ENCODE data around the gene LMAN1.

The LMAN1 gene

GRCh38 chr18:59324623-59324971, 34.5 kb downstream of the LMAN1 start:
- Histone ChIP-seq H3K4me1 (ENCODE audit: insufficient read depth, low read length, severe bottlenecking) (no peaks in the 10 kb centered on the region), H3K79me2 (ENCODE audit: insufficient read depth, low read length) (no peaks in the 10 kb centered on the region), H3F3A (ENCODE audit: insufficient read depth, low read length) (no peaks in the 10 kb centered on the region), H3K27me3 (ENCODE audit: insufficient read depth, low read length) (no peaks in the 10 kb centered on the region), H3K4me2 (ENCODE audit: low read length) (no peak overlapping the region), H3K36me3 (ENCODE audit: insufficient read depth, low read length) (peaks cover 34% of the 10 kb centered on the region), H3K9me2 (ENCODE audit: low read depth, low read length) (no peaks in the 10 kb centered on the region), H3K4me3 (ENCODE audit: low read depth, low read length, poor library complexity, severe bottlenecking) (no peak overlapping the region), H3K9ac (ENCODE audit: low read length) (no peak overlapping the region), H3K27ac (ENCODE audit: low read depth, low read length, poor library complexity, severe bottlenecking) (no peak overlapping the region), H3K9me3 (ENCODE audit: low read length) (no peaks in the 10 kb centered on the region), H2AFZ (ENCODE audit: low read length) (no peak overlapping the region), H4K20me1 (ENCODE audit: insufficient read depth, low read length) (no peaks in the 10 kb centered on the region)
- no peak for TF ChIP-seq CTCF (IDR thresholded peaks at IDR 0.05; ENCODE audit: low read length)
- TF ChIP-seq EZH2 (IDR thresholded peaks at IDR 0.05; ENCODE audit: borderline replicate concordance, low read length): no peak

GRCh38 chr18:59323931-59324622, 35.0 kb downstream of the LMAN1 start:
- Histone ChIP-seq H3K36me3 (ENCODE audit: insufficient read depth, low read length) (peaks cover 29% of the 10 kb centered on the region), H3K4me1 (ENCODE audit: insufficient read depth, low read length, severe bottlenecking) (no peaks in the 10 kb centered on the region), H3K4me3 (ENCODE audit: low read depth, low read length, poor library complexity, severe bottlenecking) (no peak overlapping the region), H3K9me3 (ENCODE audit: low read length) (no peaks in the 10 kb centered on the region), H3F3A (ENCODE audit: insufficient read depth, low read length) (no peaks in the 10 kb centered on the region), H4K20me1 (ENCODE audit: insufficient read depth, low read length) (no peaks in the 10 kb centered on the region), H2AFZ (ENCODE audit: low read length) (no peak overlapping the region), H3K27me3 (ENCODE audit: insufficient read depth, low read length) (no peaks in the 10 kb centered on the region), H3K9ac (ENCODE audit: low read length) (no peak overlapping the region), H3K4me2 (ENCODE audit: low read length) (no peak overlapping the region), H3K27ac (ENCODE audit: low read depth, low read length, poor library complexity, severe bottlenecking) (no peak overlapping the region), H3K79me2 (ENCODE audit: insufficient read depth, low read length) (no peaks in the 10 kb centered on the region), H3K9me2 (ENCODE audit: low read depth, low read length) (no peaks in the 10 kb centered on the region)
- no peak for TF ChIP-seq EZH2 (IDR thresholded peaks at IDR 0.05; ENCODE audit: borderline replicate concordance, low read length)
- no peak for TF ChIP-seq CTCF (IDR thresholded peaks at IDR 0.05; ENCODE audit: low read length)

GRCh38 chr18:59318460-59319050, 40.5 kb downstream of the LMAN1 start, which contains the start of gene CPLX4:
CPLX4 (minus strand) TSS chr18:59318649; CDS start chr18:59318462, 187 bp downstream.
- no peaks in the 10 kb centered on the region for H3K4me1 ChIP-seq (ENCODE audit: insufficient read depth, low read length, severe bottlenecking)
- no peak within 1 kb of the TSS for H3K9ac ChIP-seq (ENCODE audit: low read length)
- no peak for TF ChIP-seq EZH2 (IDR thresholded peaks at IDR 0.05; ENCODE audit: borderline replicate concordance, low read length)
- TF ChIP-seq CTCF (IDR thresholded peaks at IDR 0.05; ENCODE audit: low read length): no peak
- no peaks in the 10 kb centered on the region for H3K36me3 ChIP-seq (ENCODE audit: insufficient read depth, low read length)
- H3F3A ChIP-seq (ENCODE audit: insufficient read depth, low read length): no peaks in the 10 kb centered on the region
- no peaks in the 10 kb centered on the region for H4K20me1 ChIP-seq (ENCODE audit: insufficient read depth, low read length)
- no peak within 1 kb of the TSS for H3K4me3 ChIP-seq (ENCODE audit: low read depth, low read length, poor library complexity, severe bottlenecking)
- H2AFZ ChIP-seq (ENCODE audit: low read length): no peak within 1 kb of the TSS
- no peaks in the 10 kb centered on the region for H3K79me2 ChIP-seq (ENCODE audit: insufficient read depth, low read length)
- no peaks in the 10 kb centered on the region for H3K9me3 ChIP-seq (ENCODE audit: low read length)
- no peak within 1 kb of the TSS for H3K27ac ChIP-seq (ENCODE audit: low read depth, low read length, poor library complexity, severe bottlenecking)
- no peaks in the 10 kb centered on the region for H3K9me2 ChIP-seq (ENCODE audit: low read depth, low read length)
- H3K27me3 ChIP-seq (ENCODE audit: insufficient read depth, low read length): no peaks in the 10 kb centered on the region
- H3K4me2 ChIP-seq (ENCODE audit: low read length): no peak within 1 kb of the TSS
